ENCODE data around the gene NOLC1.

DNA sequence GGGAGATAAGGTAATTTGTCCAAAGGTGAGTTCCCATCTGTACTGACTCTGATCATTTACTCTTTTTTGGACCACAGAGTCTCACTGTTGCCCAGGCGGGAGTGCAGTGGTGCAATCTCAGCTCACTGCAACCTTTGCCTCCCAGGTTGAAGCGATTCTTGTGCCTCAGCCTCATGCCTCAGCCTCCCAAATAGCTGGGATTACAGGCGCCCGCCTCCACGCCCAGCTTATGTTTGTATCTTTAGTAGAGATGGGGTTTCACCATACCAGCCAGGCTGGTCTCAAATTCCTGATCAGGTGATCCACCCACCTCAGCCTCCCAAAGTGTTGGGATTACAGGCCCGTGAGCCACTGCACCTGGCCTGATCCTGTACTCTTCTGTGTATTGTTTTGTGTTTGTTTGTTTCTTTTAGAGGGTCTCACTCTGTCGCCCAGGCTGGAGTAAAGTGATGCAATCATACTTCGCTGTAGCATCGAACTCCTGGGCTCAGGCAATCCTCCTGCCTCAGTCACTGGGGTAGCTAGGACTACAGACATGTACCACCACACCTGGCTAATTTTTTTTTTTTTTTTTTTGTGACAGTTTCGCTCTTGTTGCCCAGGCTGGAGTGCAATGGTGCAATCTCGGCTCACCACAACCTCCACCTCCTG is 2.4 kb downstream of the NOLC1 start:
- TF ChIP-seq ZNF274 (IDR thresholded peaks at IDR 0.05; ENCODE audit: insufficient read depth, insufficient read length) (no peak), POLR2AphosphoS5 (IDR thresholded peaks at IDR 0.05; ENCODE audit: low read length) (no peak), SRF (IDR thresholded peaks at IDR 0.05; ENCODE audit: low read depth in 2 of 2, low read length in 2 of 2) (no peak), POLR2A (IDR thresholded peaks at IDR 0.05; ENCODE audit: low read depth, low read length) (no peak), SIX5 (IDR thresholded peaks at IDR 0.05; ENCODE audit: low read depth, low read length, severe bottlenecking) (no peak), SIN3A (IDR thresholded peaks at IDR 0.05; ENCODE audit: low read depth, low read length) (no peak), CHD2 (IDR thresholded peaks at IDR 0.05; ENCODE audit: borderline replicate concordance, low read depth, low read length) (no peak), PAX5 (IDR thresholded peaks at IDR 0.05; ENCODE audit: borderline replicate concordance, low read depth, low read length) (no peak)
- TF ChIP-seq, protein P1, sequence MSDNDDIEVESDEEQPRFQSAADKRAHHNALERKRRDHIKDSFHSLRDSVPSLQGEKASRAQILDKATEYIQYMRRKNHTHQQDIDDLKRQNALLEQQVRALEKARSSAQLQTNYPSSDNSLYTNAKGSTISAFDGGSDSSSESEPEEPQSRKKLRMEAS (IDR thresholded peaks at IDR 0.05; ENCODE audit: low read depth, low read length), result no peak
- TF ChIP-seq, protein P2, sequence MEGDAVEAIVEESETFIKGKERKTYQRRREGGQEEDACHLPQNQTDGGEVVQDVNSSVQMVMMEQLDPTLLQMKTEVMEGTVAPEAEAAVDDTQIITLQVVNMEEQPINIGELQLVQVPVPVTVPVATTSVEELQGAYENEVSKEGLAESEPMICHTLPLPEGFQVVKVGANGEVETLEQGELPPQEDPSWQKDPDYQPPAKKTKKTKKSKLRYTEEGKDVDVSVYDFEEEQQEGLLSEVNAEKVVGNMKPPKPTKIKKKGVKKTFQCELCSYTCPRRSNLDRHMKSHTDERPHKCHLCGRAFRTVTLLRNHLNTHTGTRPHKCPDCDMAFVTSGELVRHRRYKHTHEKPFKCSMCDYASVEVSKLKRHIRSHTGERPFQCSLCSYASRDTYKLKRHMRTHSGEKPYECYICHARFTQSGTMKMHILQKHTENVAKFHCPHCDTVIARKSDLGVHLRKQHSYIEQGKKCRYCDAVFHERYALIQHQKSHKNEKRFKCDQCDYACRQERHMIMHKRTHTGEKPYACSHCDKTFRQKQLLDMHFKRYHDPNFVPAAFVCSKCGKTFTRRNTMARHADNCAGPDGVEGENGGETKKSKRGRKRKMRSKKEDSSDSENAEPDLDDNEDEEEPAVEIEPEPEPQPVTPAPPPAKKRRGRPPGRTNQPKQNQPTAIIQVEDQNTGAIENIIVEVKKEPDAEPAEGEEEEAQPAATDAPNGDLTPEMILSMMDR (IDR thresholded peaks at IDR 0.05 in 2 of 3, conservative IDR thresholded peaks at IDR 0.05 in 1 of 3; ENCODE audit: control insufficient read depth in 2 of 3, extremely low read depth in 1 of 3, insufficient read depth in 1 of 3, low read depth in 3 of 3, low read length in 3 of 3), result no peak
